Spinal cord (tissue), 10 donors: ENCODE results near the gene ETNK1. TPM values are rescaled to one million over a fixed set of nuclear protein-coding genes. Genes with fewer than 3 reads are reported as not detected.
A peak's percentile ranks its signal among the peaks of the same experiment; 100 is the strongest.
"Not testable (repeated sequence)": the region's sequence is repeated elsewhere in the genome, so short reads cannot be mapped to it uniquely, and the experiment has no call there.

ENCODE experiments used
- DNase-seq, 6 donors: peaks; one replicate each; pipeline versions ENCODE4 v3.0.0 to v3.0.0-alpha.2; 2013 to 2015; ENCODE audit warnings: low spot score in 6 of 6, low read depth in 4 of 6
- H3K27ac ChIP-seq: one replicate; pipeline ENCODE4 v1.5.1; 2013; ENCODE audit warnings: low read depth, low read length, control low read depth
- H3K27me3 ChIP-seq: one replicate; pipeline ENCODE4 v1.6.1; 2013; ENCODE audit warnings: low read length; ENCODE audit not compliant: control insufficient read depth, insufficient read depth
- H3K36me3 ChIP-seq: one replicate; pipeline ENCODE4 v1.6.1; 2013; ENCODE audit warnings: low read length; ENCODE audit not compliant: control insufficient read depth, insufficient read depth
- H3K4me1 ChIP-seq: one replicate; pipeline ENCODE4 v1.6.1; 2013; ENCODE audit warnings: low read length; ENCODE audit not compliant: control insufficient read depth, insufficient read depth
- H3K4me3 ChIP-seq: one replicate; pipeline ENCODE4 v1.5.1; 2013; ENCODE audit warnings: low read depth, low read length, control low read depth
- H3K9me3 ChIP-seq: one replicate; pipeline ENCODE4 v1.6.1; 2013; ENCODE audit warnings: low read length; ENCODE audit not compliant: control insufficient read depth, insufficient read depth
- WGBS: methylation state at CpG from one replicate; pipeline ENCODE4 v1.1.5; 2013; ENCODE audit warnings: missing lambda C conversion rate; ENCODE audit not compliant: insufficient coverage; 5-methylcytosine and 5-hydroxymethylcytosine counted together
- polyA plus RNA-seq, 2 donors: library from polyadenylated mRNA; unstranded; fragments of 120-200 nt; gene quantifications; one replicate each; pipeline ENCODE4 v1.2.1, GENCODE V29; 2013; ENCODE audit not compliant: insufficient read length in 2 of 2
- total RNA-seq, 2 donors: library from RNA; depleted of rRNA in 1 of 2; stranded (reverse); fragments of 120-200 nt in 1 of 2; fragments of >200 nt in 1 of 2; gene quantifications; one replicate each; pipeline versions ENCODE4 v1.2.3 to v1.2.4, GENCODE V29; 2013 to 2014
- donor health status: healthy.

Gene ETNK1
- total and polyA plus RNA-seq, 4 donors, result 41.4 to 170 (median 59.5) TPM

DNA sequence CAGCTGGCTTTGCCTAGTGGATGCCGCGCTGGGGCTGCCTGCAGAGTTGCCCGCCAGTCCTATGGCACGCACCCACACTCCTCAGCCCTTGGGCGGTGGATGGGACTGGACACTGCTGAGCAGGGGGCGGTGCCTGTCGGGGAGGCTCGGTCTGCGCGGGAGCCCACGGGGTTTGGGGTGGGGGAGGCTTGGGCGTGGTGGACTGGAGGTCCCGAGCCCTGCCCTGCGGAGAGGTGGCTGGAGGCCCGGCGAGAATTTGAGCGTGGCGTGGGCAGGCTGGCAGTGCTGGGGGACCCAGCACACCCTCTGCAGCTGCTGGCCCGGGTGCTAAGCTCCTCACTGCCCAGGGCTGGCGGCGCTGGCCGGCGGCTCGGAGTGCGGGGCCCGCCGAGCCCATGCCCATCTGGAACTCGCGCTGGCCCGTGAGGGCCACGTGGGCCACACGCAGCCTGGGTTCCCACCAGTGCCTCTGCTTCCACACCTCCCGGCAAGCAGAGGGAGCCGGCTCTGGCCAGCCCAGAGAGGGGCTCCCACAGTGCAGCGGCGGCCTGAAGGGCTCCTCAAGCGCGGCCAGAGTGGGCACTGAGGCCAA is 68.1 kb downstream of the ETNK1 start:
- no peaks in the 10 kb centered on the region for H3K27me3 ChIP-seq
- DNase-seq, result no peak
- H3K9me3 ChIP-seq, result no peaks in the 10 kb centered on the region
- no peak overlapping the region for H3K27ac ChIP-seq
- no peaks in the 10 kb centered on the region for H3K4me1 ChIP-seq
- H3K4me3 ChIP-seq, result no peak overlapping the region
- H3K36me3 ChIP-seq, result peaks cover 3% of the 10 kb centered on the region
- WGBS, result 98% methylated on average over 32 of the region's 38 CpGs

DNA sequence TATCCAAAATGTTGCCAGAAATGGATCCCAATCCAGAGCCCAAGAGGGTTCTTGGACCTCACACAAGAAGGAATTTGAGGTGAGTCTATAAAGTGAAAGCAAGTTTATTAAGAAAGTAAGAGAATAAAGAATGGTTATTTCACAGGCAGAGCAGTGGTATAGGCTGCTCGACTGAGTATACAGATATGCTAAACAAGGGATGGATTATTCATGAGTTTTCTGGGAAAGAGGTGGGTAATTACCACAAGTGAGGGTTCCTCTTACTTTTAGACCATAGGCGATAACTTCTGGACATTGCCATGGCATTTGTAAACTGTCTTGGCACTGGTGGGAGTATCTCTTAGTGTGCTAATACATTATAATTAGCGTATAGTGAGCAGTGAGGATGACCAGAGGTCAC is 73.6 kb downstream of the ETNK1 start:
- WGBS, result 88% methylated on average over 3 of the region's 3 CpGs
- H3K9me3 ChIP-seq, result no peaks in the 10 kb centered on the region
- no peak overlapping the region for H3K4me3 ChIP-seq
- H3K27ac ChIP-seq, result no peak overlapping the region
- no peaks in the 10 kb centered on the region for H3K36me3 ChIP-seq
- H3K27me3 ChIP-seq, result no peaks in the 10 kb centered on the region
- H3K4me1 ChIP-seq, result no peaks in the 10 kb centered on the region
- no peak for DNase-seq

DNA sequence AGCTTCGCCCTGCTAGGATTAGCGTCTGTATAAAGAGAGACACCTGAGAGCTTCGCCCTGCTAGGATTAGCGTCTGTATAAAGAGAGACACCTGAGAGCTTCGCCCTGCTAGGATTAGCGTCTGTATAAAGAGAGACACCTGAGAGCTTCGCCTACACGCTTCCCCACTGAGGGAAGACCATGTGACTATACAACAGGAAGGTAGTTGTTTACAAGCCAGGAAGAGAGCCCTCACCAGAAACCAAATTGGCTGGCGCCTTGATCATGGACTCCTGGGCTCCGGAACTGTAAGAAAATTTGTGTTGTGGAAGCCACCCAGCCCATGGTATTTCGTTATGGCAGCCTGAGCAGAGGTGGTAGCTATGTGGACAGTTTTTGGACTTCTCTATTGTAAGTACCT is 74.7 kb downstream of the ETNK1 start:
- not testable (repeated sequence) for H3K27me3 ChIP-seq, DNase-seq, H3K4me1 ChIP-seq, H3K27ac ChIP-seq, H3K9me3 ChIP-seq, H3K36me3 ChIP-seq, H3K4me3 ChIP-seq
- 96% methylated on average over 5 of the region's 11 CpGs for WGBS

DNA sequence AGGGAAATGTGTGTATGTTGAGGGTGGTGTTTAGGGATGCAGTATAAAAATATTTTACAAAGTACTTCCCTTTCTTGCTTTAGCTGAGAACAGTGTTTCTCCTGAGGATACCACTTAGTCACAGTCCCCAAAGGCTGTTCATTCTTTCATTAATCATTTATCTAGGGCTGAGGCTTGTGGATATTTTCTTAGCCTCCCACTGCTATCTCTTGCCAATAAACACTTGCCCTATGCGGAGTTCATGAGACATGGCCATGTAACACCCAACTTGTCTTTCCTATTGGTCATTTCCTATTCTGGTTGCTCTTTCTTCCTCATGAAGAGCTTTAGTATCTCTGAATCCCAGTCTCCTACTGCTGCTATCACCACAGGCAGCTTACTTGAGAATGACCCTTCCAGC is 75.1 kb downstream of the ETNK1 start:
- H3K4me1 ChIP-seq, result no peaks in the 10 kb centered on the region

DNA sequence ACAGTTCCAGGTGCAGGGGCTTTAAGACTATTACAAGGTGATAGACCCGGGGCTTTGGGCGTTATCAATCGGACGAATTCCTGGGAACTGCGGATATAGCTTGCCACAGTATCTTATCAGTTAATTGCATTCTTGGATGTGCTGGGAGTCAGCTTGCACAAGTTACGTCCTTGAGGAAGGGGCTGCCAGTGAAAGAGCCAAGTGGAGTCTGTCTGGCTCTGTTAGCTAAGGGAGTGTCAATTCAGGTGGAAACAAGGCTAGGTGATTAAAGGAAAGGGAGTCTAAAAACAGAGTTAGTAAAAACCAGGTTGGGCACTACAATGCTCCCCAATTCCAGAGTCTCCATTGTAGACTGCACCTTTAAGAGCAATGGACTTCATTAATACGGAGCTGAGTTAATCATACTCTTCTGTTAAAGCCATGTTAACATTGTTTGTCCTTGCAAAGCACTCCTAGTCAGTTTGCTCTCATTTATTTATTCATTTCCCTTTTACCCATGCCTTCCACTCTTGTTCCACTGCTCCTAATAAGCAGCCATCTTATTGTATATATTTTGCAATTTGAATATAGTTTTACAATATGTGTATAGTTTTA is 76.3 kb downstream of the ETNK1 start:
- WGBS, result 90% methylated on average over 2 of the region's 7 CpGs
- H3K4me1 ChIP-seq, H3K36me3 ChIP-seq, DNase-seq, H3K4me3 ChIP-seq, H3K9me3 ChIP-seq, H3K27me3 ChIP-seq, H3K27ac ChIP-seq: not testable (repeated sequence)

More for the DNA sequence above, 75.1 kb downstream of the ETNK1 start:
- Histone ChIP-seq H3K27me3 (no peaks in the 10 kb centered on the region), H3K36me3 (no peaks in the 10 kb centered on the region), H3K4me3 (no peak overlapping the region), H3K9me3 (no peaks in the 10 kb centered on the region), H3K27ac (no peak overlapping the region)
- DNase-seq, result no peak
- WGBS, result 80% methylated on average over 1 of the region's 1 CpG

DNA sequence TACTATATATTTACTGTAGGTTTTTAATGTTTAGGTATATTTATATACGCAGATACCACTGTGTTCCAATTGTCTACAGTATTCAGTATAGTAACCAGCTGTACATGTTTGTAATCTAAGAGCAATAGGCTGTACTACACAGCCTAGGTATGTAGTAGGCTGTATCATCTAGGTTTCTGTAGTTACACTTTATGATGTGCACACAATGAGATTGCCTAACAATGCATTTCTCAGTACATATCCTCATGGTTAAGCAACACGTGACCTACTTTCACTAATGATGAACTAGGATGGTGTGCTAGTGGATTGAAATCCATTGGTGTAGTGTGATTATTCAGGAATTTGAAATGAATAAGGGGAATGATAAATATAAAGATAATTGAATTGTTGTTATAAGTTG is 77.7 kb downstream of the ETNK1 start:
- Histone ChIP-seq H3K4me1 (no peaks in the 10 kb centered on the region), H3K36me3 (no peaks in the 10 kb centered on the region), H3K4me3 (no peak overlapping the region), H3K27me3 (no peaks in the 10 kb centered on the region), H3K27ac (no peak overlapping the region), H3K9me3 (no peaks in the 10 kb centered on the region)
- 100% methylated on average over 1 of the region's 2 CpGs for WGBS
- DNase-seq, result no peak

DNA sequence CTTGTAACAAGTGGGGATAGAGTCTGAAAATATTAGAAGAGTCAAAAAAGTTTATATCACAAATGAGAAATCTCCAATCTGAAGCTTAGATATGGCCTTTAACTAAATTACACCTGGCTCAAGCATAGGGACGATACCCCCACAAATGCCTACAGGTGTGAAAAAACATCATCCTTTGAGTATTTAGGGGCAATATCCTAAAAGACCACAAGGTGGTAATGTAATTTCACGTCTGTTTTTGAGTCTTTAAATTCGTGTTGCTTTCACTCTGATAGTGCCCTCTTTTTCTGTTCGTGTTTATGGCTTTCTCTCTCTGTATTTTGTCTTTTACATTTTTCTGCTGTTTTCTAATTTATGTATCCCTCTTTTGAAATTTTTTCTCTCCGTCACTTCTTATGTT is 84.3 kb downstream of the ETNK1 start:
- peak in 5 of 6 donors; percentile 23 to 80 (median 35) for DNase-seq
- H3K4me3 ChIP-seq, result no peak overlapping the region
- no CpG with 5 or more reads among the region's 5 CpGs for WGBS

DNA sequence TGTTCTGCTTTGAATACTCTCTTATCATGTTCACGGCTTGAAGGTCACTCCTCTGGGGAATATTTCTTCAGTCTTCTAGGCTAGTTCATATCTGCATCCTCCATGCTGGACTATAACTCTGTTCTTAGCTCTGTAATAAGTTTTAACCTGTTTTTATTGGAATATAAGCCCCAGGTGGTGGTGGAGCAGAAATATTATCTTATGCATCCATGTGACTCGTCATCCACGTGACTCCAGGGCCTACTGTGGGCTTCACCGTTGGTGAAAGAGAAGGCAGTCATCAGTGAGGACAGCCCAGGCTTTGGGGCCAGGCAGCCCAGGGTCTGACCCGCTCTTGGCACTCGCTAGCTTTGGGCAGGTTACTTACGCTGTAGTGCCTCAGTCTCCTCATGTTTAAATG is 87.1 kb downstream of the ETNK1 start:
- peaks cover 2% of the 10 kb centered on the region for H3K27me3 ChIP-seq

More for the DNA sequence above, 84.3 kb downstream of the ETNK1 start:
- Histone ChIP-seq H3K27ac (no peak overlapping the region), H3K27me3 (peaks cover 2% of the 10 kb centered on the region), H3K9me3 (no peaks in the 10 kb centered on the region), H3K36me3 (no peaks in the 10 kb centered on the region), H3K4me1 (no peaks in the 10 kb centered on the region)

DNA sequence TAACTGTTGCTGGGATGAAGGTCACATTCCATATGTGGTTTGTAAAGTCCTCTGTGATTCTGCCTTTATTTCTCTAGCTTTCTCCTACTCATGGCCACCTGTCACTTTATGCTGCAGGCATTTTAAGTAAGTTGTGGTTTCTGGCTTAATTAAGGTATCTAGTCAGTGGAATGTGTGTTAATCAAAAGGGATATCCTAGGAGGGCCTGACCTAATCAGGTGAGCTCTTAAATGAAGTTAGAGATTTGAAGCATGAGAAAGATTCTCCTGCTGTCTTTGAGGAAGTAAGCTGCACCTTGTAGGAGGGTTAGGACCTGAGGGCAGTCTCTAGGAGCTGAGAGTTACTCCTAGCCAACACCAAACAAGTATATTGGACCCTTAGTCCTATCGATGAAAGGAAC is 90.3 kb downstream of the ETNK1 start:
- no CpG with 5 or more reads among the region's 1 CpG for WGBS
- H3K27ac ChIP-seq, result no peak overlapping the region
- no peaks in the 10 kb centered on the region for H3K36me3 ChIP-seq
- H3K27me3 ChIP-seq, result peaks cover 2% of the 10 kb centered on the region
- no peaks in the 10 kb centered on the region for H3K4me1 ChIP-seq
- DNase-seq, result no peak
- H3K4me3 ChIP-seq, result no peak overlapping the region
- H3K9me3 ChIP-seq, result peaks cover 2% of the 10 kb centered on the region

More for the DNA sequence above, 87.1 kb downstream of the ETNK1 start:
- H3K36me3 ChIP-seq, result no peaks in the 10 kb centered on the region
- WGBS, result 94% methylated on average over 6 of the region's 7 CpGs
- no peak for DNase-seq
- H3K4me1 ChIP-seq, result no peaks in the 10 kb centered on the region
- no peak overlapping the region for H3K4me3 ChIP-seq
- no peak overlapping the region for H3K27ac ChIP-seq
- H3K9me3 ChIP-seq, result peaks cover 2% of the 10 kb centered on the region

DNA sequence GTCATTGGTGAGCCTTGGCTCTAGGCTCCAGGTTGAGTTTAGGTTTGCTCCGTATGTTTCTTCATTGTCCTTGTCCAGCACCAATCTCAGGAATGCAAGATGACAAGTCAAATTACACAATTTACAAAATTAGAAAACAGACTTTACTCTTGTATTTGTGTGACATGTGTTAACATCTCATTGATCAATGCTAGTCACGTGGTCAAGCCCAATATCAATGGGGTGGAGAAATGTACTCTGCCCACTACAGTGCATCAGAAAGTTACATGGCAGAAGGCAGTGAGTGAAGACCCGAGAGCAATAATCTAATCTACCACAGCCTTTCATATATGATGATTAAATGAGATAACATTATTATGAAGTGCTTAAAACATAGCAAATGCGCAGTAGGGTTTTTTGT is 94.8 kb downstream of the ETNK1 start:
- H3K27me3 ChIP-seq, result no peaks in the 10 kb centered on the region
- no peak for DNase-seq
- WGBS, result no CpG with 5 or more reads among the region's 4 CpGs
- peaks cover 2% of the 10 kb centered on the region for H3K9me3 ChIP-seq
- no peaks in the 10 kb centered on the region for H3K36me3 ChIP-seq
- no peak overlapping the region for H3K4me3 ChIP-seq
- H3K27ac ChIP-seq, result no peak overlapping the region
- H3K4me1 ChIP-seq, result no peaks in the 10 kb centered on the region
